OCI-LY7 (cell line): ENCODE measurements around the gene UEVLD. TPM values are rescaled to one million over a fixed set of nuclear protein-coding genes. Genes with fewer than 3 reads are reported as not detected.

Experiments used
- BruUV-seq: library from RNA; stranded (reverse); fragments of 400-500 nt; replicated peaks from 2 replicates; lab custom pipeline; 2021; lab: Mats Ljungman, UMichigan
- CTCF ChIA-PET: fragments of 300-600 bp; sonication (Branson Sonifier 250); formaldehyde crosslinking; loops from one replicate; lab custom pipeline; 2022; ENCODE audit warnings: antibody characterized with exemption; ENCODE audit not compliant: unreplicated experiment; lab: Charles Lee
- POLR2A ChIA-PET: fragments of 300-600 bp; sonication (Branson Sonifier 250); formaldehyde crosslinking; loops from one replicate; lab custom pipeline; 2022; ENCODE audit warnings: antibody characterized with exemption; lab: Charles Lee
- DNase-seq: peaks from one replicate; pipeline ENCODE4 v3.0.0-alpha.2; 2015; ENCODE audit warnings: low spot score
- H2AFZ ChIP-seq: fragments of 200-600 bp; sonication (generic), shearing (Covaris generic); 2 replicates; pipeline ENCODE4 v1.6.1; 2014; ENCODE audit warnings: mild to moderate bottlenecking, antibody characterized with exemption, low read length, moderate library complexity
- H3K27ac ChIP-seq: fragments of 200-600 bp; sonication (generic); 2 replicates; pipeline ENCODE4 v1.5.1; 2014; ENCODE audit warnings: mixed run types, low read depth, mild to moderate bottlenecking, moderate library complexity, low read length, inconsistent platforms; ENCODE audit not compliant: poor library complexity, severe bottlenecking
- H3K36me3 ChIP-seq: fragments of 200-600 bp; sonication (generic); 2 replicates; pipeline ENCODE4 v1.6.1; 2014; ENCODE audit warnings: mild to moderate bottlenecking, antibody characterized with exemption, low read length, moderate library complexity, mixed read lengths; ENCODE audit not compliant: insufficient read depth
- H3K4me1 ChIP-seq: fragments of 200-600 bp; sonication (generic); 2 replicates; pipeline ENCODE4 v1.5.1; 2014; ENCODE audit warnings: mild to moderate bottlenecking, low read length; ENCODE audit not compliant: insufficient read depth, poor library complexity, severe bottlenecking
- H3K4me2 ChIP-seq: fragments of 200-600 bp; sonication (generic); 2 replicates; pipeline ENCODE4 v1.6.1; 2014; ENCODE audit warnings: mild to moderate bottlenecking, low read length
- H3K4me3 ChIP-seq: fragments of 200-600 bp; sonication (generic); 2 replicates; pipeline ENCODE4 v1.5.1; 2014; ENCODE audit warnings: mild to moderate bottlenecking, low read depth, low read length; ENCODE audit not compliant: poor library complexity, severe bottlenecking
- H3K79me2 ChIP-seq: fragments of 200-600 bp; sonication (generic); 2 replicates; pipeline ENCODE4 v1.6.1; 2016; ENCODE audit warnings: low read depth, mild to moderate bottlenecking, low read length, moderate library complexity, mixed read lengths; ENCODE audit not compliant: insufficient read depth
- H3K9me2 ChIP-seq: fragments of 200-600 bp; sonication (generic); 2 replicates; pipeline ENCODE4 v1.6.1; 2016; ENCODE audit warnings: mild to moderate bottlenecking, low read length, mixed read lengths; ENCODE audit not compliant: insufficient read depth
- H3K9me3 ChIP-seq: fragments of 200-600 bp; sonication (generic); 2 replicates; pipeline ENCODE4 v1.6.1; 2014; ENCODE audit warnings: mild to moderate bottlenecking, mixed run types, low read length, mixed read lengths
- H4K20me1 ChIP-seq: fragments of 200-600 bp; sonication (generic); 2 replicates; pipeline ENCODE4 v1.6.1; 2014; ENCODE audit warnings: mild to moderate bottlenecking, antibody characterized with exemption, low read length, moderate library complexity, mixed read lengths; ENCODE audit not compliant: insufficient read depth
- CTCF ChIP-seq: fragments of 200-600 bp; sonication (generic); conservative IDR thresholded peaks from 2 replicates; pipeline ENCODE4 v1.5.1; 2014; ENCODE audit warnings: mild to moderate bottlenecking, antibody characterized with exemption, low read length, moderate library complexity, mixed read lengths
- EZH2phosphoT487 ChIP-seq: fragments of 200-600 bp; sonication (generic); IDR thresholded peaks from 2 replicates; pipeline ENCODE4 v1.6.1; 2018; ENCODE audit warnings: low read depth, borderline replicate concordance, mild to moderate bottlenecking, mixed run types, antibody characterized with exemption, low read length, moderate library complexity, mixed read lengths
- intact Hi-C: fragments of 100-400 bp; cut with micrococcal nuclease; formaldehyde crosslinking; loops from one replicate; pipeline ENCODE4 v1.10.0; 2022; ENCODE audit not compliant: unreplicated experiment
- total RNA-seq, 2 experiments: library from RNA; depleted of rRNA in 1 of 2; stranded (reverse); fragments of >200 nt in 1 of 2; shearing (Covaris generic) in 1 of 2; gene quantifications; 2 replicates each; pipeline ENCODE4 v1.2.3, GENCODE V29; 2014 to 2022

Gene UEVLD
- total RNA-seq, 2 experiments from 2014 or later, result 1.5 to 3.5 TPM

DNA sequence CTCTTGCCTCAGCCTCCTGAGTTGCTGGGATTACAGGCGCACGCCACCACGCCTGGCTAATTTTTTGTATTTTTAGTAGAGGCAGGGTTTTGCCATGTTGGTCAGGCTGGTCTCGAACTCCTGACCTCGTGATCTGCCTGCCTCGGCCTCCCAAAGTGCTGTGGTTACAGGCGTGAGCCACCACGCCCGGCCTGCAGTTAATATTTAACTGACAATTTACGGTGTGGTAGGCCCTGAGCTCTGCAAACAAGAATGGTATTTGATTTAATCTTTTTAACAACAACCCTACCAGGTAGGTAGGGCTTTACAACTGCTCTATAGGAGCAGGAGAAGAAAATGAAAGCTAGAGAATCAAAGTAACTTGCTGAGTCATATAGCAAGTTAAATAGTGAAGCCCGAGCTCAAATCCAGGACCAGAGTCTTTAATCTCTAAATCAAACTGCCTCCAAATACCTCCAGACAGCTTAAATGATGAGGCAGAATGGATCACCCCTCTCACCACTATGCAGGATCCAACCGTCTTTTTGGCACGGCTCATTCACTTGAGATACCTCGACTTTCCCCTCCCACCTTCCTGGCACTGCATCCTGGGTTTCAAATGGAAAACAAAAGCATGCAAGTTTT, 9.4 kb downstream of the UEVLD start:
- TF ChIP-seq EZH2phosphoT487 (no peak), CTCF (no peak)
- ChIA-PET CTCF (no interaction called here), POLR2A (interaction anchor here (1.3 to 1.4 kb wide), 2 partner anchors 9 to 12 kb away, joined by 3 read pairs; no protein-coding TSS in a partner anchor)
- Histone ChIP-seq H3K4me1 (no peaks in the 10 kb centered on the region), H4K20me1 (no peaks in the 10 kb centered on the region), H3K36me3 (no peaks in the 10 kb centered on the region), H3K9me3 (no peaks in the 10 kb centered on the region), H3K4me2 (no peak overlapping the region), H3K9me2 (no peaks in the 10 kb centered on the region), H3K4me3 (no peak overlapping the region), H3K79me2 (no peaks in the 10 kb centered on the region), H2AFZ (no peak overlapping the region), H3K27ac (no peak overlapping the region)
- intact Hi-C loops, result no loop called here
- BruUV-seq, result no TSS peak
- no peak for DNase-seq

DNA sequence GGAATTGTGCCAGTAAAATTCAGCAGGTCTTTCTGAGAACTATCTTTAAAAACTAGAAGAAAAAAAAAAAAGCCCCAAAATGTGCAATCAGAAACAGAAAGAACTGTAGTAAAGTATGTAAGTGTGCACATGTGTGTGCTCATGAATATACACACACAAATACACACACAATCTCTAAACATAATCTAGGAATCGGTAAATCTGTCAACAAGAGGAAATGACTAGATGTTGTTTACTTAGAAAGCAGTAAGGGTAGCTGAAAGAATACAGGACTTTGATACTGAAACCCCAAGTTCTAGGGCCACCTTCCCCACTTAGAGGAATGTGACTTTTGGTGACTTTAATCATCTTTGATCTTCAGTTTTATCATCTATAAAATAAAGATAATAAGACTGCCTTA, 13.2 kb downstream of the UEVLD start:
- Histone ChIP-seq H3K79me2 (no peaks in the 10 kb centered on the region), H3K4me2 (no peak overlapping the region), H4K20me1 (no peaks in the 10 kb centered on the region), H3K36me3 (no peaks in the 10 kb centered on the region), H2AFZ (no peak overlapping the region), H3K4me3 (no peak overlapping the region), H3K9me3 (no peaks in the 10 kb centered on the region), H3K9me2 (no peaks in the 10 kb centered on the region), H3K27ac (no peak overlapping the region), H3K4me1 (no peaks in the 10 kb centered on the region)
- intact Hi-C loops, result no loop called here
- BruUV-seq, result no TSS peak
- ChIA-PET CTCF (no interaction called here), POLR2A (interaction anchor here (0.6 to 1.0 kb wide), 2 partner anchors 27 to 410 kb away, joined by 4 read pairs; no protein-coding TSS in a partner anchor)
- DNase-seq, result no peak
- TF ChIP-seq EZH2phosphoT487 (no peak), CTCF (no peak)

GRCh38 chr11:18567081-18567480, 21.5 kb downstream of the UEVLD start:
- H3K36me3 ChIP-seq, result no peaks in the 10 kb centered on the region
- H3K27ac ChIP-seq, result no peak overlapping the region
- DNase-seq, result no peak
- H3K79me2 ChIP-seq, result no peaks in the 10 kb centered on the region
- no peak overlapping the region for H2AFZ ChIP-seq
- no peaks in the 10 kb centered on the region for H3K9me3 ChIP-seq
- H3K4me1 ChIP-seq, result no peaks in the 10 kb centered on the region
- intact Hi-C loops, result no loop called here
- H3K4me3 ChIP-seq, result no peak overlapping the region
- BruUV-seq, result no TSS peak
- TF ChIP-seq CTCF, result no peak
- H3K4me2 ChIP-seq, result no peak overlapping the region
- H3K9me2 ChIP-seq, result no peaks in the 10 kb centered on the region
- ChIA-PET POLR2A (interaction anchor here (0.6 to 1.0 kb wide), 2 partner anchors 9 to 13 kb away, joined by 3 read pairs; no protein-coding TSS in a partner anchor), CTCF (no interaction called here)
- no peaks in the 10 kb centered on the region for H4K20me1 ChIP-seq
